Osteoblast (primary cell): ENCODE data around the gene AAMP. TPM values are rescaled to one million over a fixed set of nuclear protein-coding genes. Genes with fewer than 3 reads are reported as not detected.

Experiments
- DNase-seq: peaks from one replicate; pipeline ENCODE4 v3.0.0; 2011; ENCODE audit warnings: low spot score, mixed read lengths; ENCODE audit not compliant: insufficient read length; ENCODE audit errors: missing footprints
- H2AFZ ChIP-seq: 2 replicates; pipeline ENCODE4 v1.6.0; 2011; ENCODE audit warnings: mild to moderate bottlenecking, low read length
- H3K27ac ChIP-seq: 2 replicates; pipeline ENCODE4 v1.5.1; 2011; ENCODE audit warnings: mild to moderate bottlenecking, low read depth, low read length, moderate library complexity
- H3K27me3 ChIP-seq: 2 replicates; pipeline ENCODE4 v1.6.0; 2012; ENCODE audit warnings: mild to moderate bottlenecking, control low read depth, inconsistent platforms, low read length, moderate library complexity; ENCODE audit not compliant: insufficient read depth
- H3K36me3 ChIP-seq: 2 replicates; pipeline ENCODE4 v1.5.1; 2011; ENCODE audit warnings: mild to moderate bottlenecking, low read length, control low read depth, moderate library complexity; ENCODE audit not compliant: insufficient read depth
- H3K4me1 ChIP-seq: 2 replicates; pipeline ENCODE4 v1.5.1; 2011; ENCODE audit warnings: mild to moderate bottlenecking, low read length, control low read depth, moderate library complexity; ENCODE audit not compliant: insufficient read depth
- H3K4me2 ChIP-seq: 2 replicates; pipeline ENCODE4 v1.6.0; 2011; ENCODE audit warnings: mild to moderate bottlenecking, low read length; ENCODE audit not compliant: insufficient read depth
- H3K4me3 ChIP-seq: fragments of 200-600 bp; sonication (generic); 3 replicates; pipeline ENCODE4 v1.5.1; 2012; ENCODE audit warnings: mild to moderate bottlenecking, low read length, inconsistent platforms; ENCODE audit not compliant: insufficient read depth
- H3K79me2 ChIP-seq: 2 replicates; pipeline ENCODE4 v1.6.0; 2012; ENCODE audit warnings: mild to moderate bottlenecking, low read length, control low read depth, inconsistent platforms; ENCODE audit not compliant: insufficient read depth
- H3K9me3 ChIP-seq: 2 replicates; pipeline ENCODE4 v1.5.1; 2011; ENCODE audit warnings: low read depth, low read length, control low read depth
- H4K20me1 ChIP-seq: 2 replicates; pipeline ENCODE4 v1.6.0; 2012; ENCODE audit warnings: mild to moderate bottlenecking, low read length, control low read depth; ENCODE audit not compliant: insufficient read depth
- CTCF ChIP-seq: IDR thresholded peaks from 2 replicates; pipeline ENCODE4 v1.5.1; 2011; ENCODE audit warnings: mild to moderate bottlenecking, low read depth, low read length, moderate library complexity; ENCODE audit errors: extremely low read depth
- total RNA-seq: library from RNA; depleted of rRNA; stranded (reverse); fragments of >200 nt; gene quantifications from 2 replicates; pipeline ENCODE4 v1.2.3, GENCODE V29; 2012

AAMP gene
- total RNA-seq, 1 donor, result 97.0 TPM

DNA sequence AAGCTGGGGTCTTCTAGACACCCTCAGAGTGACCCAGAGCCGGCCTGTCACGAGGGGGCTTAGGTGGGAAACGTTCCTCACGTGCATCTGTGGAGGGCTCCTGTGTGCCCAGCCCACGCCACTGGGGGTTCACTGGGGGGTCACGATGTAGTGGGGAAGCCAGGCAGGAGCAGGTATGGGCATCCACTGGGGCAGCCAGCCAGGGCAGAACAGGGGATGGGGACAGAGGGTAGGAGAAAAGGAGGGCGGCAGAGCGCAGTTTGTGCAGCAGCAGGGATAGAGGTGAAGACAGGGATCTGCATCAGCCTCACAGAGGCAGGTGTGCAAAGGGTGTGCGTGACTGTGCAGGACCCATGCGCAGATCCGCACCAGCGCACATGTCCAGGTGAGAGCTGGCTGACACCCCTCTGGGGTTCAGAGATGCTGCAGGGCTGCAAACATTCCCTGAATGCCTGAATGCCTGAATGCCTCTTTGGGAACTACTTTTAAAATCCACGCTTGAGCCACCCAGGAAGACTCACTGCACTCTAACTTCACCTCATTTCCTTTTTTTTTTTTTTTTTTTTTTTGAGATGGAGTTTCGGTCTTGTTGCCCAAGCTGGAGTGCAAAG, 10.4 kb upstream of the AAMP start:
- H3K4me1 ChIP-seq, result peaks cover 42% of the 10 kb centered on the region
- peak; percentile 49 for DNase-seq
- TF ChIP-seq CTCF, result no peak
- peaks cover 93% of the 10 kb centered on the region for H3K79me2 ChIP-seq
- H4K20me1 ChIP-seq, result peaks cover 20% of the 10 kb centered on the region
- H3K27ac ChIP-seq, result no peak overlapping the region
- no peaks in the 10 kb centered on the region for H3K27me3 ChIP-seq
- no peaks in the 10 kb centered on the region for H3K9me3 ChIP-seq
- H3K36me3 ChIP-seq, result peaks cover 60% of the 10 kb centered on the region
- H3K4me2 ChIP-seq, result no peak overlapping the region
- no peak overlapping the region for H3K4me3 ChIP-seq
- no peak overlapping the region for H2AFZ ChIP-seq

GRCh38 chr2:218278531-218279360, 8.8 kb upstream of the AAMP start:
- no peak for TF ChIP-seq CTCF
- H4K20me1 ChIP-seq, result peaks cover 14% of the 10 kb centered on the region
- peaks cover 26% of the 10 kb centered on the region for H3K4me1 ChIP-seq
- no peak overlapping the region for H3K4me2 ChIP-seq
- no peaks in the 10 kb centered on the region for H3K9me3 ChIP-seq
- peak; percentile 26 for DNase-seq
- H3K79me2 ChIP-seq, result peaks cover 86% of the 10 kb centered on the region
- no peak overlapping the region for H2AFZ ChIP-seq
- peaks cover 76% of the 10 kb centered on the region for H3K36me3 ChIP-seq
- H3K27me3 ChIP-seq, result no peaks in the 10 kb centered on the region
- no peak overlapping the region for H3K27ac ChIP-seq
- H3K4me3 ChIP-seq, result no peak overlapping the region

GRCh38 chr2:218277921-218278320, 8.0 kb upstream of the AAMP start:
- Histone ChIP-seq H4K20me1 (peaks cover 10% of the 10 kb centered on the region), H3K4me1 (peaks cover 20% of the 10 kb centered on the region), H3K36me3 (peaks cover 77% of the 10 kb centered on the region), H3K4me2 (no peak overlapping the region), H3K79me2 (peaks cover 78% of the 10 kb centered on the region), H3K9me3 (no peaks in the 10 kb centered on the region), H3K4me3 (no peak overlapping the region), H3K27ac (no peak overlapping the region), H2AFZ (no peak overlapping the region), H3K27me3 (no peaks in the 10 kb centered on the region)
- no peak for TF ChIP-seq CTCF
- DNase-seq, result peak; percentile 30

DNA sequence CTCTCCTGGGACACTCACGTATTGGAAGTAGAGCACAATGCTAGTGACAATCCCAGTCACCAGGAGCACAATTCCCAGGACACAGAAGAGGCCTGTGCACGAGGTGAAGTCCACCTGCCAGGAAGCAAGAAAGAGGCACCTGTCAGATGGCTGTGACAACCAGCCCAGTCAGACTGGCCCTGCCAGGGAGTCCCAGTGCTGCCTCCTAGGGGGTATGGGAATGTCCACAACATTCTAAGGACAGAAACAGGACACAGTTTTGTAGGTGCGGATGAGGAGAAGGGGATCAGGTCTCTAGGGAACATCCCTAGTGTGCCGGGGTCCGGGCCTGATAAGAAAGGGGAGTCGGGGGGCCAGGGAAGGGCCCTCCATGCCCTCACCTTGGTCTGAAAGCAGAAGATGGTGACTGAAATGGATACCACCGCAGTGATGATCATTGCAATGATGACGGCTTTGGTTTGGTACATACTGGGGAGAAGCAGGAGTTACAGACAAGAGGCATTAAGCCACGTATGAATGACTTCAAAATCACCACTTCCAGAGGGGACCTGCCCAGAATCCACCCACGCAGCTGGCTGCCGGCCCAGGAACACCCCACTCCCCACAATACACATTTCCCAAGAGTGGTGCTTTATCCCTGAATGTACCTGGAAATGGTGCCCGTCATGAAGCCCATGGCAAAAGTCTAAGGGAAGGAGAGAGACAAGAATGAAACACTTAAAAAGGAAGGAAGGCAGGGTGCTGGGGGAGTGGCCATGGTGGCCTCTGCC, 7.2 kb upstream of the AAMP start:
- peaks cover 77% of the 10 kb centered on the region for H3K79me2 ChIP-seq
- H3K36me3 ChIP-seq, result peaks cover 80% of the 10 kb centered on the region
- peak; percentile 12 for TF ChIP-seq CTCF

More for the DNA sequence above, 7.2 kb upstream of the AAMP start:
- Histone ChIP-seq H3K9me3 (no peaks in the 10 kb centered on the region), H3K4me1 (peaks cover 20% of the 10 kb centered on the region), H3K4me2 (no peak overlapping the region), H3K27ac (no peak overlapping the region), H4K20me1 (peaks cover 14% of the 10 kb centered on the region), H3K4me3 (no peak overlapping the region), H2AFZ (no peak overlapping the region), H3K27me3 (no peaks in the 10 kb centered on the region)
- peak; percentile 63 for DNase-seq
